ENCODE measurements around the gene RLN1. TPM values are rescaled to one million over a fixed set of nuclear protein-coding genes. Genes with fewer than 3 reads are reported as not detected.
"Not testable (repeated sequence)": the region's sequence is repeated elsewhere in the genome, so short reads cannot be mapped to it uniquely, and the experiment has no call there.

Gene RLN1, protein sequence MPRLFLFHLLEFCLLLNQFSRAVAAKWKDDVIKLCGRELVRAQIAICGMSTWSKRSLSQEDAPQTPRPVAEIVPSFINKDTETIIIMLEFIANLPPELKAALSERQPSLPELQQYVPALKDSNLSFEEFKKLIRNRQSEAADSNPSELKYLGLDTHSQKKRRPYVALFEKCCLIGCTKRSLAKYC
- total RNA-seq, result not detected
- under 1 TPM in 1 of 3 donors, not detected in 2; 0.45 TPM for polyA plus RNA-seq
- long read RNA-seq, donor 1, result 0 reads
- long read RNA-seq, donor 2, result 0 reads
- long read RNA-seq, donor 3, result 0 reads
- long read RNA-seq, donor 4, result 0 reads
- long read RNA-seq, donor 5, result 0 reads
- long read RNA-seq, donor 6, partial matches to known transcripts, result 0 of 1 reads
- long read RNA-seq, donor 6, other reads (novel, unspliced or antisense), result 0 of 1 reads
- long read RNA-seq, donor 7, result 0 reads
- long read RNA-seq, donor 8, result 0 reads
- long read RNA-seq, donor 9, result 0 reads
- long read RNA-seq, donor 10, result 0 reads

DNA sequence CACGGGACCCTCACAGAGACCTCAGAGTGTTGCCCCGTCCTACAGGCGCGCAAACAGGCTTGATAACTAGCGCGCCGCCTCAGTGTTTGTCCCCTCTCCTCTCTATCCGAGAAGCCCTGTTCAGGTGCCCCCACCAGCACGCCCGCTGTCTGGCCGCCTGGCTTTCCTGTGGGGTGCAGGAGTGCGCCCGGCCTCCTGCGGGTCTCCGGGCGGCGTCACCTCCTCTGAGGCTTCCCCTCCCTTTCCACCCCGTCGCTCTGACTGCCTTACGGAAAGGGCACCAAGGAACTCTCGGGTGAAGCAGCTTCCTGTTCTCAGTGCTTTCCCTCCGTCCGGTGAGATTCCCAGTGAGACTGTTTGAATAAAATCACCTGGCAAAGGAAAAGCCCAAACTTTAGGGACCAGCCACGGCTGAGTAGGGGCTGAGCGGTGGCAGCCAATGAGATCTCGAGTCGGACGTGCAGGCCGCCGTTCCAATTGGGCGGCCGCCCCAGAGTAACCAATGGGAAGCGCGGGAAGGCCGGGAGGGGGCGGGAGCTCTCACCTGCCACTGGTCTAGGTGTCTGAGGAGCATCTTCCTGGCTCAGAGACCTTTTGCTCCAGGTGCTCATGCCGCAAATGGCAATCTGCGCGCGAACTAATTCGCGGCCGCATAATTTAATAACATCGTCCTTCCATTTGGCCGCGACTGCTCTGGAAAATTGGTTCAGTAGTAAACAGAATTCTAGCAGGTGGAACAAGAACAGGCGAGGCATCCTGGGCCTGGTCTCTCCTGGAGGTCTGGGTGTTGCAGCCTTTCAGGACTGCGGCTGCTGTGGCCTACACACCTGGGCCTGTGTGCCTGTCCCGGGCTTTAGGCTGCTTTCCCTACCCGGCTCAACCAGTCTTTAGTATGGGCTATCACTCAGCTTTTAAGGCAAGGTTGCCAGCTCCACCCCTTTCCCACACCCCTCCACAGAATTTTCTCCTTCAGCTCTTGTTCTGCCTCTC is at the start of gene RLN1:
Gene RLN1 (minus strand): TSS at position 885 of the 990 bp plus-strand sequence. CDS start 130 bp downstream, at position 755.
- H3K4me3 ChIP-seq, result peak within 1 kb of the TSS in 1 of 4 donors; percentile 26
- 12 to 50% (median 21%) methylated on average over 4 to 14 of the region's 50 CpGs for WGBS, 5 donors
- H3K4me1 ChIP-seq; H3K36me3 ChIP-seq; H3K27me3 ChIP-seq; H3K9me3 ChIP-seq; intact Hi-C loops (cut with DNase I; ENCODE audit: low total_unique reads); H3K27ac ChIP-seq: not testable (repeated sequence)
- DNase-seq, result peak in 1 of 2 donors; percentile 17

DNA sequence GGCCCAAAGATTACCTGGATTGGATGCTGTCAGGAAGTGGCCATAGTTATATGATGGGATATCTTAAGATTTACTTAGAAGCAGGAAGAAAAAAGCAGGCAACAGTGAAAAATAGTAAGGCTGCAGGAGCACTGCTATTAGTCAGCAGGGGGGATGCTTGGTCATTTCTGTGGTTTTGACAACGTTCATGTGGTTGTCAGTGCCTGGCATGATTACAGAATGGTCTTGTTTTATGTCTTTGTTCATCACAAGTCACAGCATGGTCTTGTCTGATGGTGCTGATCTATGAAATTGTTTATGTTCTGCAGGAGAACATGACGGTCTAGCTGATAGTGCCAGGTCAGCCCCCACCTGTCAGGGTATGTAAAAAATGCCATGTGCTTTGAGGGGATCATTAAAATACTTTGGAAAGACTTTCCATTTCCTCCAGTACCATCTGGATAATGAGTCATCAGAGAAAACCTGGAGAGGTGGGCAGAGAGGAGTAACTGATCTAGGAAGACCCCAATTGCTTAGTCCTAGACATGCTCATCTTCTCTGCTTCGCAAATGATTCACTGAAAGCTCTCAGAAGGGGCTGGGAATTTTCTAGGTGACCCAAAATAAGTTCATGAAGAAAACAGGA is 49.5 kb upstream of the RLN1 start:
- 57 to 69% (median 64%) methylated on average over 3 of the region's 3 CpGs for WGBS, 5 donors
- Histone ChIP-seq H3K4me1 (no peaks in the 10 kb centered on the region), H3K27me3 (no peaks in the 10 kb centered on the region), H3K27ac (no peak overlapping the region), H3K9me3 (no peaks in the 10 kb centered on the region), H3K36me3 (no peaks in the 10 kb centered on the region), H3K4me3 (no peak overlapping the region)
- no peak for DNase-seq
- intact Hi-C loops (cut with DNase I; ENCODE audit: low total_unique reads), result no loop called here
- TF ChIP-seq POLR2A (IDR thresholded peaks at IDR 0.05), result no peak
- no peak for TF ChIP-seq EP300 (IDR thresholded peaks at IDR 0.05)

DNA sequence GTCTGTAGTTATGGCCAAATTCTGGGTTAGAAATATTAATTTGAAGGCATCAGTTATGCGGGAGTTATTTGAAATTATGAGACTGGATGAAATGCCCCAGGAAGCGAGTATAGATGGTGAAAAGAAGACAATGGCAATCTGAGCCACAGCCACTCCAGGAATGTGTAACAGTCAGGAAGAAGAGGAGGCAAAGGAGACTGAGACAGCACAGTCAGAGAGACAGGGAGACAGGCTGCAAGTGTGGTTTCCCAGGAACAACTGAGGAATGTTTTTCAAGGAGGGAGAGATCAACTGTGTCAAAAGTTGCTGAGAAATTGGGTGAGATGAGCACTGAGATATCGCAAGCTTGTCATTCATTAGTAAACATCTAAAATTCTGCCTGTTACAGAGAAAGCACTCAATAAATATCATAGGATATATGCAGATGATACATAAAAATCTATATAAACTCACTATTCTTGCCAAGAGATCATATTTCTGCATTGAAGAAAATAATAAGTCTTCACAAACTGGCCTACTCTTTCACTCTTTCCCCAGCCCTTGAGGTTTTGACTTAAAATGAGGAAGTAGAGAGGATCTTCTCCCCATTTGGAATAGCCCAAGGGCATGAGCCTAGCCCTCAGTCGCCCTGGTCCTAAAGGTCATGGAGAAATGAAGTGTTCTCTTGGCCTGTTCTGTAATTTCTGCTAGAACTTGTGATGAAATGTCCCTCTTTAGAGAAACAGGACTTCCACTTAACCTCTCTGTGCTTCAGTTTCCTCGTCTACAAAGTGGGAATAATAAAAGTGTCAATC is 48.5 kb upstream of the RLN1 start:
- 84 to 96% (median 91%) methylated on average over 5 of the region's 5 CpGs for WGBS, 5 donors
- Histone ChIP-seq H3K27me3 (no peaks in the 10 kb centered on the region), H3K4me1 (no peaks in the 10 kb centered on the region), H3K9me3 (no peaks in the 10 kb centered on the region), H3K27ac (no peak overlapping the region), H3K4me3 (no peak overlapping the region), H3K36me3 (no peaks in the 10 kb centered on the region)
- no peak for DNase-seq
- intact Hi-C loops (cut with DNase I; ENCODE audit: low total_unique reads), result no loop called here
- no peak for TF ChIP-seq POLR2A (IDR thresholded peaks at IDR 0.05)

DNA sequence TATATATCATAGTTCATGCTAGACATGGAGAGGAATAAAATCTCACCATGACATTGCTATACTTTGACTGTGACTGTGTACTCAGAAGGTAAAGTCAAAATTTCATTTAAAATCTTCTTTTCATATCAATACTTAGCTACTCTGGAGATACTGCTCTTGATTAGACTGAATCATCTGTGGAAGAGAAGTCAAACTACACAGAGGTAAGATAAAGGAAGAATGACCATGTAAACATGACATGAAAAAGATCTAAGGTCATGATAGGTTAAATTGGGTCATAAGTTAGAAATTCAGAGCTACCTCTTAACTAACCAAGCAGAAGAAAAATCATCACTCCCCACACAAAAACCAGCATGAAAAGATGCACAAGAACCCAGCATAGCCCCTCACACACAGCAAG is 44.8 kb upstream of the RLN1 start:
- no peaks in the 10 kb centered on the region for H3K9me3 ChIP-seq
- TF ChIP-seq POLR2A (IDR thresholded peaks at IDR 0.05), result no peak
- no peak for TF ChIP-seq POLR2AphosphoS5 (IDR thresholded peaks at IDR 0.05)
- TF ChIP-seq, protein P1, sequence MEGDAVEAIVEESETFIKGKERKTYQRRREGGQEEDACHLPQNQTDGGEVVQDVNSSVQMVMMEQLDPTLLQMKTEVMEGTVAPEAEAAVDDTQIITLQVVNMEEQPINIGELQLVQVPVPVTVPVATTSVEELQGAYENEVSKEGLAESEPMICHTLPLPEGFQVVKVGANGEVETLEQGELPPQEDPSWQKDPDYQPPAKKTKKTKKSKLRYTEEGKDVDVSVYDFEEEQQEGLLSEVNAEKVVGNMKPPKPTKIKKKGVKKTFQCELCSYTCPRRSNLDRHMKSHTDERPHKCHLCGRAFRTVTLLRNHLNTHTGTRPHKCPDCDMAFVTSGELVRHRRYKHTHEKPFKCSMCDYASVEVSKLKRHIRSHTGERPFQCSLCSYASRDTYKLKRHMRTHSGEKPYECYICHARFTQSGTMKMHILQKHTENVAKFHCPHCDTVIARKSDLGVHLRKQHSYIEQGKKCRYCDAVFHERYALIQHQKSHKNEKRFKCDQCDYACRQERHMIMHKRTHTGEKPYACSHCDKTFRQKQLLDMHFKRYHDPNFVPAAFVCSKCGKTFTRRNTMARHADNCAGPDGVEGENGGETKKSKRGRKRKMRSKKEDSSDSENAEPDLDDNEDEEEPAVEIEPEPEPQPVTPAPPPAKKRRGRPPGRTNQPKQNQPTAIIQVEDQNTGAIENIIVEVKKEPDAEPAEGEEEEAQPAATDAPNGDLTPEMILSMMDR (IDR thresholded peaks at IDR 0.05), result no peak
- TF ChIP-seq EP300 (IDR thresholded peaks at IDR 0.05), result no peak
- intact Hi-C loops (cut with DNase I; ENCODE audit: low total_unique reads), result no loop called here
- H3K4me3 ChIP-seq, result no peak overlapping the region
- H3K27me3 ChIP-seq, result no peaks in the 10 kb centered on the region
- DNase-seq, result no peak
- H3K27ac ChIP-seq, result no peak overlapping the region
- H3K4me1 ChIP-seq, result no peaks in the 10 kb centered on the region
- peaks cover 0 to 13% (median 9%) of the 10 kb centered on the region in 4 donors for H3K36me3 ChIP-seq

DNA sequence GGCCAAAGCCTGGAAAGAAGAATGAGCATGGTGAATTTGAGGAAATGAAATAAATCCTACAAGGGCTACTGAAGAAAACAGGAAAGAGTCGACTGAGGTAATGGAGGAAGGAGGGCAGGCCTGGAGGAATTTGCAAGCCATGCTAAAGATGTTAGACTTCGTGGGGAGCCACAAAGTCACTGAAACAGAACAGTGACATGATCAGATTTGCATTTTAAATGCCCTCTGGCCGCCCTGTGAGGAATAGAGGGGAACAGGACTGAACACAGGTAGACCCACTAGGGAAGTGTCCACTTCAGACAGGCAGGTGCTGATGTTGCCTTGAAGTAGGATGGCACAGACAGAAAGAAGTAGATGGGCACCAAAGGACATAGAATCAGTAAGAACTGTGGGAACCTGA is 42.8 kb upstream of the RLN1 start:
- peaks cover 0 to 16% (median 9%) of the 10 kb centered on the region in 4 donors for H3K36me3 ChIP-seq
- no peak overlapping the region for H3K4me3 ChIP-seq
- intact Hi-C loops (cut with DNase I; ENCODE audit: low total_unique reads), result no loop called here
- H3K27me3 ChIP-seq, result no peaks in the 10 kb centered on the region
- H3K4me1 ChIP-seq, result no peaks in the 10 kb centered on the region
- no peak for TF ChIP-seq POLR2AphosphoS5 (IDR thresholded peaks at IDR 0.05)
- TF ChIP-seq, protein P1 (IDR thresholded peaks at IDR 0.05), result no peak
- no peak overlapping the region for H3K27ac ChIP-seq
- 73 to 83% (median 82%) methylated on average over 3 of the region's 3 CpGs for WGBS, 5 donors
- DNase-seq, result no peak
- no peaks in the 10 kb centered on the region for H3K9me3 ChIP-seq
